Liver (tissue), 3 donors: ENCODE results near the gene NISCH.

Experiments
- ATF3 ChIP-seq: IDR thresholded peaks from 2 replicates; pipeline ENCODE4 v1.6.1; 2016; ENCODE audit warnings: antibody characterized with exemption
- CTCF ChIP-seq: fragments of 150-350 bp; IDR thresholded peaks from 2 replicates; pipeline ENCODE4 v1.5.1; 2017; ENCODE audit warnings: improper control_type of control experiment, low read depth, low read length; ENCODE audit not compliant: missing input control
- GABPA ChIP-seq, 2 donors: IDR thresholded peaks in 1 of 2; conservative IDR thresholded peaks in 1 of 2; 2 replicates each; pipeline ENCODE4 v1.6.1; 2016; ENCODE audit warnings: antibody characterized with exemption in 2 of 2, mild to moderate bottlenecking in 1 of 2, moderate library complexity in 1 of 2
- JUND ChIP-seq, 2 donors: IDR thresholded peaks; 2 replicates each; pipeline ENCODE4 v1.6.1; 2016; ENCODE audit warnings: antibody characterized with exemption in 2 of 2
- MAX ChIP-seq: IDR thresholded peaks from 2 replicates; pipeline ENCODE4 v1.6.1; 2016; ENCODE audit warnings: antibody characterized with exemption
- RAD21 ChIP-seq, 2 donors: IDR thresholded peaks; 2 replicates each; pipeline ENCODE4 v1.6.1; 2016; ENCODE audit warnings: antibody characterized with exemption in 2 of 2, mild to moderate bottlenecking in 2 of 2
- REST ChIP-seq: IDR thresholded peaks from 2 replicates; pipeline ENCODE4 v1.6.1; 2016; ENCODE audit warnings: antibody characterized with exemption, mild to moderate bottlenecking
- TAF1 ChIP-seq: conservative IDR thresholded peaks from 2 replicates; pipeline ENCODE4 v1.6.1; 2016; ENCODE audit warnings: antibody characterized with exemption, mild to moderate bottlenecking
- ZBTB33 ChIP-seq: IDR thresholded peaks from 2 replicates; pipeline ENCODE4 v1.6.1; 2016; ENCODE audit warnings: antibody characterized with exemption
- donor health status: healthy.
- donor health status: healthy.

- TF ChIP-seq ZBTB33, result no peak
- TF ChIP-seq MAX, result peak; percentile 78
- TF ChIP-seq CTCF, result no peak
- peak; percentile 91 for TF ChIP-seq TAF1
- TF ChIP-seq GABPA (IDR thresholded peaks at IDR 0.05 in 1 of 2, conservative IDR thresholded peaks at IDR 0.05 in 1 of 2), result peak in 1 of 2 donors; percentile 58
- TF ChIP-seq JUND (IDR thresholded peaks at IDR 0.05), result no peak
- peak; percentile 94 for TF ChIP-seq REST
- TF ChIP-seq RAD21 (IDR thresholded peaks at IDR 0.05), result no peak
- TF ChIP-seq ATF3, result no peak
Measured at GRCh38 chr3:52536369-52537164, 81.2 kb downstream of the NISCH start, which contains the start of gene UQCC5.
